ENCODE measurements around the gene MSI1.

Gene MSI1

GRCh38 chr12:120378036-120378435 is 9.1 kb upstream of the MSI1 start:
- H3K36me3 ChIP-seq (ENCODE audit: control insufficient read depth, insufficient read depth, low read length) = no peaks in the 10 kb centered on the region
- no peak overlapping the region for H3K27ac ChIP-seq
- H3K9ac ChIP-seq = no peak overlapping the region
- TF ChIP-seq CTCF (IDR thresholded peaks at IDR 0.05) = no peak
- H3K79me2 ChIP-seq = no peaks in the 10 kb centered on the region
- H3K27me3 ChIP-seq (ENCODE audit: control insufficient read depth, insufficient read depth, low read length) = no peaks in the 10 kb centered on the region
- no peaks in the 10 kb centered on the region for H3K4me1 ChIP-seq
- no peaks in the 10 kb centered on the region for H3K9me3 ChIP-seq (ENCODE audit: control insufficient read depth, low read length)
- H3K4me2 ChIP-seq (ENCODE audit: low read length) = no peak overlapping the region
- H2AFZ ChIP-seq = no peak overlapping the region
- H3K4me3 ChIP-seq (ENCODE audit: low read depth, low read length) = no peak overlapping the region

- Histone ChIP-seq H3K27me3 (ENCODE audit: control insufficient read depth, insufficient read depth, low read length) (no peaks in the 10 kb centered on the region), H3K9ac (no peak overlapping the region), H3K4me1 (no peaks in the 10 kb centered on the region), H3K27ac (no peak overlapping the region), H3K9me3 (ENCODE audit: control insufficient read depth, low read length) (no peaks in the 10 kb centered on the region), H3K36me3 (ENCODE audit: control insufficient read depth, insufficient read depth, low read length) (no peaks in the 10 kb centered on the region), H3K4me3 (ENCODE audit: low read depth, low read length) (no peak overlapping the region), H3K79me2 (no peaks in the 10 kb centered on the region), H3K4me2 (ENCODE audit: low read length) (no peak overlapping the region), H2AFZ (peak overlapping the region; percentile 45)
- no peak for TF ChIP-seq CTCF (IDR thresholded peaks at IDR 0.05)
Observed at GRCh38 chr12:120377611-120378010, 8.6 kb upstream of the MSI1 start.

- Histone ChIP-seq H3K4me2 (ENCODE audit: low read length) (no peak overlapping the region), H3K36me3 (ENCODE audit: control insufficient read depth, insufficient read depth, low read length) (no peaks in the 10 kb centered on the region), H3K4me1 (no peaks in the 10 kb centered on the region), H3K27ac (no peak overlapping the region), H3K9ac (no peak overlapping the region), H3K9me3 (ENCODE audit: control insufficient read depth, low read length) (no peaks in the 10 kb centered on the region), H3K79me2 (no peaks in the 10 kb centered on the region), H3K27me3 (ENCODE audit: control insufficient read depth, insufficient read depth, low read length) (no peaks in the 10 kb centered on the region), H3K4me3 (ENCODE audit: low read depth, low read length) (no peak overlapping the region), H2AFZ (peak overlapping the region; percentile 45)
- TF ChIP-seq CTCF (IDR thresholded peaks at IDR 0.05) = no peak
Observed at GRCh38 chr12:120376934-120377572, 8.1 kb upstream of the MSI1 start.

GRCh38 chr12:120376416-120376815 is 7.5 kb upstream of the MSI1 start:
- TF ChIP-seq CTCF (IDR thresholded peaks at IDR 0.05) = no peak
- H3K27me3 ChIP-seq (ENCODE audit: control insufficient read depth, insufficient read depth, low read length) = no peaks in the 10 kb centered on the region
- no peak overlapping the region for H3K9ac ChIP-seq
- no peaks in the 10 kb centered on the region for H3K9me3 ChIP-seq (ENCODE audit: control insufficient read depth, low read length)
- H3K79me2 ChIP-seq = no peaks in the 10 kb centered on the region
- no peak overlapping the region for H3K4me3 ChIP-seq (ENCODE audit: low read depth, low read length)
- H3K36me3 ChIP-seq (ENCODE audit: control insufficient read depth, insufficient read depth, low read length) = no peaks in the 10 kb centered on the region
- H3K27ac ChIP-seq = no peak overlapping the region
- no peaks in the 10 kb centered on the region for H3K4me1 ChIP-seq
- H2AFZ ChIP-seq = no peak overlapping the region
- no peak overlapping the region for H3K4me2 ChIP-seq (ENCODE audit: low read length)

GRCh38 chr12:120376009-120376408 is 7.0 kb upstream of the MSI1 start:
- H3K4me3 ChIP-seq (ENCODE audit: low read depth, low read length) = no peak overlapping the region
- no peaks in the 10 kb centered on the region for H3K27me3 ChIP-seq (ENCODE audit: control insufficient read depth, insufficient read depth, low read length)
- no peak overlapping the region for H2AFZ ChIP-seq
- no peak overlapping the region for H3K27ac ChIP-seq
- H3K79me2 ChIP-seq = no peaks in the 10 kb centered on the region
- no peak overlapping the region for H3K9ac ChIP-seq
- no peaks in the 10 kb centered on the region for H3K36me3 ChIP-seq (ENCODE audit: control insufficient read depth, insufficient read depth, low read length)
- H3K4me1 ChIP-seq = no peaks in the 10 kb centered on the region
- no peak overlapping the region for H3K4me2 ChIP-seq (ENCODE audit: low read length)
- no peaks in the 10 kb centered on the region for H3K9me3 ChIP-seq (ENCODE audit: control insufficient read depth, low read length)
- TF ChIP-seq CTCF (IDR thresholded peaks at IDR 0.05) = no peak
